GM08714 (cell line): ENCODE measurements around the gene ZNF627.

Experiments
- H3K4me3 ChIP-seq: fragments of 200-500 bp; sonication (Bioruptor generic); 2 replicates; pipeline ENCODE4 v1.5.1; 2014; ENCODE audit warnings: mild to moderate bottlenecking, low read length, inconsistent platforms
- ZNF274 ChIP-seq: IDR thresholded peaks from 2 replicates; pipeline ENCODE4 v1.6.1; 2012; ENCODE audit warnings: mild to moderate bottlenecking, low read depth, low read length

The ZNF627 gene

GRCh38 chr19:11662278-11662677 lies 65.0 kb downstream of the ZNF627 start:
- no peak for TF ChIP-seq ZNF274
- H3K4me3 ChIP-seq: no peak overlapping the region

GRCh38 chr19:11663181-11663591 lies 65.9 kb downstream of the ZNF627 start:
- H3K4me3 ChIP-seq: no peak overlapping the region
- TF ChIP-seq ZNF274: no peak
